Stimulated activated naive CD4-positive, alpha-beta T cell (primary cell): ENCODE measurements around the gene NDUFB6.
"Not testable (repeated sequence)": the region's sequence is repeated elsewhere in the genome, so short reads cannot be mapped to it uniquely, and the experiment has no call there.

Source experiments
- DNase-seq, 6 experiments: peaks; one replicate each; lab custom pipeline; 2025; lab: John Stamatoyannopoulos, UW

NDUFB6 gene

DNA sequence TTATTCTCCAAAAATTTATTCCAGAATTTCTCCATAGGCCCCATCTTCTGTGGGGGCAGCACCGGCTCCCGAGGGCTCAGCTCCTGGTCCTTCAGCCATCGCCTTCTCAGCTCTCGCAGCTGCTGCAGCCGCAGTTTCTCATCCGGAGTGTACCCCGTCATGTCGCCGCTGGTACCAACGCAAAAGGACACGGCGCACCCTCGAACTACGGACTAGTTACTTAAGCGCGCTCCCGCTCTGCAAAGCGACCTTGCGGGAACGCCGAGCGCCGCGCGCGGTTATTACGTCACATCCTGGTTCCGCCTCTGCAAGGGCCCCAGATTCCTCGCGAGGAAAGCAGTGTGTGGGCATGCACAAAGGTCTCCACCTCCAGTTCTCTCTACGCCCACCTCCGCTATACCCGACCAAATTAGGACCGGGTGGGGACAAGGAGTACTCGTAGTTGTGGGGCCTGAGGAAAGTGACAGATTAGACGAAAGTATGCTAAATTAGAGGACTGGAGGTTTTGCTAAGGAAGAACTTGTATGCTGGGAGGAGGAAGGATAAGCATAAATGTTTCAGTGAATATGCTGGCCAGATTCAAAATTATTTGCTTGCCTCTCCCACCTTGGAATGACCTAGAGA is at the start of gene NDUFB6:
Gene NDUFB6 (minus strand): TSS at position 260 of the 624 bp plus-strand sequence. CDS start 99 bp downstream, at position 161.
- DNase-seq, result peak; percentile 89 to 95 (median 94)

- DNase-seq, result no peak
Observed at GRCh38 chr9:32618261-32618660, 45.3 kb upstream of the NDUFB6 start.

DNA sequence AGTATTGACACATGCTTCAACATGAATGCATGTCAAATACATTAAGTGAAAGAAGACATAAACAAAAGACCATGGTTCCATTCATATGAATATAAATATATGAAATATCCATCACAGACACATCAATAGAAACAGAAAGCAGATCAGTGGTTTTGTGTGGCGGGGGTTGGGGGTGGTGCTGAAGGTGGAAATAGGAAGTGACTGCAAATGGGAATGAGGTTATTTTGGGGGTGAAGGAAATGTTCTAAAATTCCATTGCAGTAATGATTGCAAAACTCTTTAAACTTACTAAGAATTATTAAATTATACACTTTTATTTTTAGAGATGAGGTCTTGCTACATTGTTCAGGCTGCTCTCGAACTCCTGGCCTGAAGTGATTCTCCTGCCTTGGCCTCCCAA is 33.9 kb upstream of the NDUFB6 start:
- DNase-seq, result no peak

DNA sequence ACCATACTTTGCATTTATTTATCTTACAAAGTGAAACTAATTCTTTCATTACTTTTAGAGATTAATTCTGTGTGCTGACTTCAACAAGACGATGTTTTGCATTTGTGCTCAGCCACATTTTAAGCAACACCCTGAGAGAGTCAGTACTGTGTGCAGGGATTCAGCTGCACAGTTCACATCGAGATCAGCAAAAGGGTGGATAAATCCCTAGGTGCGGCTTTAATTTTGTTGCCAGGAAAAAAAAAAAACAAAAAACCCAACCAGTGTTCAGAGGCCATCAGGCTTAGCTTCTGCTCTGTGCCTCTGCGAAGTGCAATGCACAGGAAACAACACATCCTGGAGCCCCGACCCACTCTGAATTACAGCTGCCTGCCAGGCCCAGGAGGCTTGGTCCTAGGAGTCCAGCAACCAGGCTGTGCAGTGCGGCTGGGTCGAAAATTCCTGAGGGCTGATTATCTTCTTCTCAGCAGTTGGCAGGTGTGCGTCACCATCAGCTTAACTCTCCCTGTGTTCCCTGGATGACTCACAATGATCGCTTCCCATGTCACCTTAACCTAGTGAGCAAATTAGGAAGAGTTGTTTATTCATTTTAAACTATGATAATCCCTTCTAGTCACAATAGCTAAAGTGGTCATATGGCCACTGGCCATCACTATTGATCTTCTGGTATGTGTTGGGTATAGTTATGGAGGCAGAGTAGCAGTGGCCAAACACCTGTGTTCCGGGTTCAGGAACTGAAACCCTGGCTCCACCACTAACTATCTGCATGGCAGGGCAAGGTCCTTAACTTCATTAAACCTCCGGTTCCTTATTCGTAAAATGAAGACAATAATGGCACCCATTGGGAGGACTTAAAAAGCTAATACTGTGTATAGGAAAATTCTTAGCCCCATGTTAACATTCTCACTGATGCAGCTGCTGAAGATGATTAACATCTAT is 31.2 kb upstream of the NDUFB6 start:
- DNase-seq, result no peak

DNA sequence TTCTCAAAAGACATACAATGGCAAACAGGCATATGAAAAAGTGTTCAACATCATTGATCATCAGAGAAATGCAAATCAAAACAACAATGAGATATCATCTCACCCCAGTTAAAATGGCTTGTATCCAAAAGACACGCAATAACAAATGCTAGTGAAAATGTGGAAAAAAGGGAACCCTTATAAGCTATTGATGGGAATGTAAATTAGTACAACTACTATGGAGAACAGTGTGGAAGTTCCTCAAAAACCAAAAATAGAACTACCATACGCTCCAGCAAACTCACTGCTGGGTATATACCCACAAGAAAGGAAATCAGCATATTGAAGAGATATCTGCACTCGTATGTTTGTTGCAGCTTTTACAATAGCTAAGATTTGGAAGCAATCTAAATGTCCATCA is 26.1 kb upstream of the NDUFB6 start:
- DNase-seq, result not testable (repeated sequence)

DNA sequence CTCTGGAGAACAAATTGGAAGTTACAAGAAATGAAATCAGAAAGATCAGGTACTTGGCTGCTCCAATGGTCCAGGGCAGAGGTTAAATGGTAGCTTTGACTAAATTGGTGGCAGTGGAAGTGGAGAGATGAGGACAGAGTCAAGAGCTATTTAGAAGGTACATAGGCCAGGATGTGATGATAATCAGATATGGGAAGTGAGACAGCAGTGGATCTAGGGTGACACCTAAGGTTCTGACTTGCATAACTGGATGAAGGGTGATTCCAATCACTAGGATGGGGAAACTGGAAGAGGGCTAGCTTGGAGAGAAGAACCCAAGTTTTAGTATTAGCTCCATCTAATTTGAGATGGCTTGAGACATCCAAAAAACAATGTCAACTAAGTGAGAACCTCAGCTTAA is 24.0 kb upstream of the NDUFB6 start:
- DNase-seq, result no peak

DNA sequence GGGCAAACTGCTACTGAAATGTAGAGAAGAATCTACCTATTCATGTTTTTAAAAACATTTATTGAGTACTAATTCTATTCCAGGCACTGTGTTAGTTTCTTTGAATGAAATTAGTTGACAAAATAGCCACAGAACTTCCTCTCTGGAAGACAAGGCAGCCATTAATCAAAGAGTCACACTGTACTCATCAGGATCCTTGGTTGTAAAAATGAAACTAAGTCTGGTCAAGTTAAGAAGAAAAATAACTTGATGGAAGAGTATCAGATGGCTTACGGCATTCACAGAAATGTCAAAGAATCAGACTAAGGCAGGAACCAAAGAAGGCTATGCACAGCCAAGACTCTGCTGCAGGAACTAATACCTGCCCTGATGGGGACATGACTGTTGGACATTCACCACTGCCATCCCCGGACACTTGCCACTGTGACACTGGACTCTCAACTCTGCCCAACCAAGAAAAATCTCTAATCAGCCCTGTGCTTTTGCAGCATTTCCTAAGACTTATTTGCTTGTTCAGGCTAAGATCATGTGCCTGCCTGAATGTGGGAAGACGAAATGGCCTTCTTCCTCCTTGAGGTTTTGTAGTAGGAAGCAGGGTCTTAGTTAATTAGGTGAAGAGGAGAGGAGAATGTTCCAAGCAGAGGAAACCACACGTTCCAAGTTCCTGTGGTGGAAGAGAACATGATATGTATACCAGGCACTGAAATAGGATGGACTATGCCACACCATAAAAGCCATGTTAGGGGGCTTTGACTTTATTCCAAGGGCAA is 23.3 kb upstream of the NDUFB6 start:
- no peak for DNase-seq

GRCh38 chr9:32590898-32591297 is 17.9 kb upstream of the NDUFB6 start:
- DNase-seq, result no peak

- no peak for DNase-seq
Observed at GRCh38 chr9:32590476-32590875, 17.5 kb upstream of the NDUFB6 start.

GRCh38 chr9:32589083-32589723 is 16.2 kb upstream of the NDUFB6 start:
- peak in 2 of 6 experiments; percentile 5 for DNase-seq

DNA sequence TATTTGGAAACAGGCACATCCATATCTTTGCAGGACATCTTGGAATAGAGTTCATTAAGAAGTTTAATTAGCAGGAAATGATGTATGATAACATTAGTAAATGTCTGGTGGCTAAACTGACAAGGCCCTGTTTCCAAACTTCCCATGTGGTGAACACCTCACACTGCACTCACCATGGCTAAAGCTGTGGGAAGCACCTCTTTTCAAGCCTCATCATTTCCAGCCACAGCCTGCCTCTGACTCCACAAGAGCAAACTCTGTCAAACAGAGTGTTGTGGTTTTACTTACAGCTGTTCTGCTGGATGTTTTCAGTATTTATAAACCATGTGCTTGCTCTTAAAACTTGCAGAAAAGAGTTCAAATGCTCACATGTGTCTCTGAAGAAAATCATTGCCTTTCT is 14.9 kb upstream of the NDUFB6 start:
- DNase-seq, result no peak

GRCh38 chr9:32584784-32585183 is 11.8 kb upstream of the NDUFB6 start:
- no peak for DNase-seq

DNA sequence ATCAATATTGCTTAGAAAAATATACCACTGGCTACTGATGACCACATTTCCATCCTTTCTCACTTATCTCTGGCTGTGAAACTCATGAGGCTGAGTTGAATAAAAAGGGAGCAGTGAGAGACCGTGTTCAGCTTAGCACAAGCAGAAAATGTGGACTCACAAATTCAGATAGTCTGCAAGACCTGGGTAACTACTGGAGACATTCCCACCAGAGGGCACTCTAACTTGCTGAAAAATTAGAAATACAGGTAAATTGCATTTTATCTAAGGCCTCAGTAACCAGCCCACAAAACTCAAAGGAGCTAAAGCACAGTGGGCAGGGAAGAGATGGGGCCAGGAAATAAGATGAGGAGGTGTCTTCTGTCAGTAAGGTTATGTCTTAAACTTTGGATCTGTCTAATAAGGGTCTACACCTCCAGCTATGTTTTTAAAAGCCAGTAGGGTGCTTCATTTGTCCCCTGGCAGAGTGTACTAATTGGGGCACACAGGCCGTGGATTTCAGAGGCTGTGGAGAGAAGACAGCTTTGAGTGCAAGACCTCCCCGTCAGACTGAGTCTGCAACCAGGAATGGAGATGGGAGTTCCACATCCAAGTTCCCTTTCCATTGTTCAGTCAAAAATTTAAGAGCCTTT is 8.7 kb upstream of the NDUFB6 start:
- DNase-seq, result peak in 4 of 6 experiments; percentile 9 to 45 (median 26)

DNA sequence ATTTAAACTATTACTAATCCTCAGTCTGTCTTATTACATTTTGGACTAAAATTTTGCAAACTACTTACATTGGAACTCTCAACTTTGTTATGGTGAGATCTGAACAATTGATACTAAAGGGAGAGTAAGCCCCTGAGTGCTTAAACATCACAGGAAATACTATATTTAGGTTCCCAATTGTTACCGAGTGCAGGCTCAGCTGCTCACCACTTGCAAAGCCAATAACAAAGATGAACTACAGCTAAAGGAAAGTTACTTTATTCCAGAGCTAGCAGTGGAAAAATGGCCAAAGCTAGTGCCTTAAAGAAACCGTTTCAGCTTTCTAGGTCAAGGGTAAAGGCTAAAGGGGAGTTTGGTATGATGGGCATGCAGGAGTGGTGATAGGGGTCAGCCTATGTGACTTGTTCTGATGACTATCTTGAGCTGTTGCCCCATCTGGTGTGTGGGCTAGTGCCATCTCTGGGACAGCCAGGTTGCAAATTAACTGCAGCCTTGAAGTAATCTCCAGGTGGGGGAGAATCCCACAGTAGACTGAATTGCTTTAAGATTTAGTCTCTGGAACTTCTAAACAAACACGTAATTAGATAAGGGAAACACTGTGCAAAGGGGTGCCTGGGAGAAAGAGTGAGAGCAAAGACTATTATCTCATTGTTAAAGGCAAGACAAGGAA is 7.8 kb upstream of the NDUFB6 start:
- no peak for DNase-seq

DNA sequence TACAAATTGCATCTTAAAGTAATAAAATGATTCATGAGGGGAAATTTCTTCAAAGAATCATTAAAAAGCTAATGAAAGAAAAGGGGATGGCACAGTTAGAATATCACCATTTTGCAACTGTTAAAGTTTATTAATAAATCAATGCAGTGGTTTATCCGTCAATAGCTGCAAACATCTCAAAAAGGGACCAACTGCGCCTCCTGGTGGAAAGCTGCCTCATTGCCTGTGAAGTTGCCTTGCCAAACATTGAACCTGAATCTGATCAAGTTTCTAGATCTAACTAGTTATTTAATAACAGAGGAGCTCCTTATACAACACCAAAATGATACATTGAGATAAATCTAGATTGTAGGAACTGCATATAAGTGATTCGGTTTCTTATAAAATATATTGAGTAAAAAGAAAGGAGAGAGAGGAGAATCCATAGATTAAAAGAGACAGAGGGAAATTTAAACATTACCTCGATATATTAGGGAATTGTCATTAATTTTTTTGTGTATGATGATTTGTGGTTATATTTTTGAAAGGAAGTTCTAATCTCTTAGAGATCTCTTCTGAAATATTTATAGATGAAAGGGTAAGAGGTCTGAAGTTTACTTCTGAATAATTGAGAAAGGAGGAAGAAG is 6.9 kb upstream of the NDUFB6 start:
- peak; percentile 28 to 79 (median 71) for DNase-seq

GRCh38 chr9:32578976-32579375 is 6.0 kb upstream of the NDUFB6 start:
- DNase-seq, result no peak

- DNase-seq, result no peak
Observed at GRCh38 chr9:32577316-32577715, 4.4 kb upstream of the NDUFB6 start.

DNA sequence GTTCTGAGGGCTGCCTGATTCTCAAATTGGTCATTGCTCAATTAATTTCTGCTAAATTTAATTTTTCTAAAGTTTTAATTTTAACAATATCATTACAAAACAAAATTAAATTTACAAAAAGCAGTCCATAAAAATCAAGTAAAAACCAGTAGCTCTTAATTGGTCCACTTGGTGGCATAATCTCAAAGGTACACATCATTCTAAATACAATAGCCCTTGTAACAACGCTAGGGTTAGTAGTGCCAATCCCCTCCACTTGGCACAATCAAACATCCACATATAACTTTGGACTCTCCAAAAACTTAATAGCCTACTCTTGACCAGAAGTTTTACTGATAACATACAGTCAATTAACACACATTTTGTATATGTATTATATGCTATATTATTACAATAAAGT is 1.9 kb upstream of the NDUFB6 start:
- DNase-seq, result no peak

- no peak for DNase-seq
Observed at GRCh38 chr9:32573821-32574220, 862 bp upstream of the NDUFB6 start.
